Left ventricle myocardium inferior (tissue), 1 donor: ENCODE results near the gene TTC14. TPM values are rescaled to one million over a fixed set of nuclear protein-coding genes. Genes with fewer than 3 reads are reported as not detected.

Experiments
- DNase-seq: peaks from one replicate; pipeline ENCODE4 v3.0.0-alpha.2; 2020
- H3K27ac ChIP-seq: fragments of 200-600 bp; replicated peaks from 2 replicates; pipeline ENCODE4 v1.8.0; 2021
- H3K27me3 ChIP-seq: fragments of 200-600 bp; 2 replicates; pipeline ENCODE4 v1.8.0; 2021; ENCODE audit warnings: low read depth
- H3K36me3 ChIP-seq: fragments of 200-600 bp; 2 replicates; pipeline ENCODE4 v1.8.0; 2021
- H3K4me1 ChIP-seq: fragments of 200-600 bp; 2 replicates; pipeline ENCODE4 v1.8.0; 2021
- H3K4me3 ChIP-seq: fragments of 200-600 bp; 2 replicates; pipeline ENCODE4 v1.8.0; 2021; ENCODE audit warnings: mild to moderate bottlenecking, moderate library complexity
- H3K9me3 ChIP-seq: fragments of 200-600 bp; replicated peaks from 2 replicates; pipeline ENCODE4 v1.8.0; 2021
- CTCF ChIP-seq: fragments of 200-600 bp; IDR thresholded peaks from 2 replicates; pipeline ENCODE4 v1.8.0; 2021; ENCODE audit warnings: antibody characterized with exemption, mild to moderate bottlenecking, borderline replicate concordance
- intact Hi-C: fragments of 100-400 bp; cut with micrococcal nuclease; formaldehyde crosslinking; loops from one replicate; pipeline ENCODE4 v1.11.0; 2022
- total RNA-seq: library from RNA; stranded (reverse); fragmentation: NEBNext Ultra II Directional; extraction: Animal tissue kit (Norgen Biotek cat#: 25700); gene quantifications from one replicate; pipeline ENCODE4 v1.2.1, GENCODE V29; 2021
- donor health status: DM: no; HTN: yes; CAD: no; lungs with severe emphysema.

TTC14 gene
- total RNA-seq, 1 donor from 2014 or later, result 13.7 TPM

DNA sequence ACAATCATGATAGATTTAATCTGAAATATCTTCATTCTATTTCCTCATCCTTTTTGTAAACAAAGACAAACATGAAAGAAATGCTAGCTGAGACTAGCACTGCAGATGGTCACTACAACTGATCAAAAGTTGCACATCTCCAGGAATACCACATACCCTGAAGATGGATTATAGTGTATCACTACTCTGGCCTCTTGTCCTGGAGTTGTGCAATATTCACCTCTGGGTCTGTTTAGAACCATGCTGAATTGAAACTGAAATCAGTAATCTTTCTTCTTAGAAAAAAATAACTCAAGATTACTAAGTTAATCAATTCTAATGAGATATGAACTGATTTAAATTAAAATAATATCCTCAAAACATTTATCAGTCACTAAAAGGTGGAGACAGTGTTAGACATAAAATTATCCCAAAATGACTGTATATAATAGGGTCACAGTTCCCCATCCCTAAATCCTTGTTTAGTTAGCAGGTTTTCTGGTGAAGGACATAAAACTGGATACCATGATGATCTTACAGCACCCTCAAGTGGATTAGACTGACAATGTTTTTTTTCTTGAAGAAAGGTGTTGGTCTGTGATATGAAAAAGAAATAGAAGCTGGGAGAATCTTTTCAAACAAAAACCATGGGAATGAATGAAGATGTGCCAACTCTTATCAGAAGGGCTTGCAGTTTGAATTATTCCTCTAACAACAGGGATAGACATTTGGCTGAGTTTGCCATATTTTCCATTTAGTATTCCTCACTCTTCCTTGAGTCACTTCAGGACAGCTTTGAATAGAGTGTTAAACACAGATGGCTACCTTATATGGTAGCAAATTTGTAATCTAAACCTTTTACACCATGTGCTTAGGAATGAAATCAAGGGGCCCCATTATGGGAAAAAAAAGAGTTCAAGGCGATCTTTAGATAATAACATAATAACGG lies 7.1 kb upstream of the TTC14 start:
- intact Hi-C loops, result no loop called here
- Histone ChIP-seq H3K27ac (no peak overlapping the region), H3K36me3 (no peaks in the 10 kb centered on the region), H3K27me3 (peaks cover 43% of the 10 kb centered on the region), H3K4me1 (no peaks in the 10 kb centered on the region), H3K4me3 (no peak overlapping the region), H3K9me3 (no peaks in the 10 kb centered on the region)
- no peak for DNase-seq
- TF ChIP-seq CTCF, result peak; percentile 37

GRCh38 chr3:180595559-180595935 lies 6.4 kb upstream of the TTC14 start:
- intact Hi-C loops, result no loop called here
- no peak overlapping the region for H3K4me3 ChIP-seq
- no peak overlapping the region for H3K27ac ChIP-seq
- no peaks in the 10 kb centered on the region for H3K9me3 ChIP-seq
- DNase-seq, result no peak
- no peaks in the 10 kb centered on the region for H3K36me3 ChIP-seq
- no peak for TF ChIP-seq CTCF
- no peaks in the 10 kb centered on the region for H3K4me1 ChIP-seq
- H3K27me3 ChIP-seq, result peaks cover 38% of the 10 kb centered on the region

DNA sequence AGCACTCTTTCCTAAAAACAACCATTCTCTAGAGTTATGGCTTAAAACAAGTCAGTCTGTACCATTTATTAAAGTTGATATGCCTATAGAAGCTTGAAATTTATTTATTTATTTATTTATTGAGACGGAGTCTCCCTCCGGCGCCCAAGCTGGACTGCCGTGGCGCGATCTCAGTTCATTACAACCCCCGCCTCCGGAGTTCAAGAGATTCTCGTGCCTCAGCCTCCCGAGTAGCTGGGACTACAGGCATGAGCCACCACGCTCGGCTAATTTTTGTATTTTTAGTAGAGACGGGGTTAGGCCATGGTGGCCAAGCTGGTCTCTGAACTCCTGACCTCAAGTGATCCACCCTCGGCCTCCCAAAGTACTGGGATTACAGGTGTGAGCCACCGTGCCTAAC lies 1.5 kb upstream of the TTC14 start:
- Histone ChIP-seq H3K4me3 (no peak overlapping the region), H3K9me3 (no peaks in the 10 kb centered on the region), H3K4me1 (peaks cover 30% of the 10 kb centered on the region), H3K36me3 (peaks cover 19% of the 10 kb centered on the region), H3K27ac (no peak overlapping the region), H3K27me3 (peaks cover 14% of the 10 kb centered on the region)
- no peak for TF ChIP-seq CTCF
- no peak for DNase-seq
- intact Hi-C loops, result no loop called here

DNA sequence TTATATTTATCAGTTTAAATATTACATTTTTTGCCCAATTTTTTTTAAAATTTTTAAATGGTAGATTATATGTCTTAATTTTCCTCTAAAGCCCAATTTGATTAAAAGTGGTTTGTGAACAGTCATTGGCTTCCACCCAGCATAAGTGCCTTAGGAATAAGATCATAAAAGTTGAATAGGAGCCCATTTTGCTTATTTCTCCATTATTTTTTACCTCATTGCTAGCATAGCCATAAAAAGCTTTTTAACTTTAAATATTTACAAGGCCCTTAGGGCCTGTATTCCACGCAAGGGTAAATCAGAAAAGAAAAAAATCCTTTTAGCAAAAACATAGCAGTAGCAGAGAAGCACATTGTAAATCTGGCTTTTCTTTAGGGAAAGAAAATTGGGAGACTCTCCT lies 9.0 kb downstream of the TTC14 start:
- no peaks in the 10 kb centered on the region for H3K27me3 ChIP-seq
- TF ChIP-seq CTCF, result no peak
- no peak overlapping the region for H3K4me3 ChIP-seq
- H3K4me1 ChIP-seq, result no peaks in the 10 kb centered on the region
- no peaks in the 10 kb centered on the region for H3K9me3 ChIP-seq
- DNase-seq, result no peak
- intact Hi-C loops, result no loop called here
- H3K27ac ChIP-seq, result no peak overlapping the region
- H3K36me3 ChIP-seq, result peaks cover 67% of the 10 kb centered on the region

DNA sequence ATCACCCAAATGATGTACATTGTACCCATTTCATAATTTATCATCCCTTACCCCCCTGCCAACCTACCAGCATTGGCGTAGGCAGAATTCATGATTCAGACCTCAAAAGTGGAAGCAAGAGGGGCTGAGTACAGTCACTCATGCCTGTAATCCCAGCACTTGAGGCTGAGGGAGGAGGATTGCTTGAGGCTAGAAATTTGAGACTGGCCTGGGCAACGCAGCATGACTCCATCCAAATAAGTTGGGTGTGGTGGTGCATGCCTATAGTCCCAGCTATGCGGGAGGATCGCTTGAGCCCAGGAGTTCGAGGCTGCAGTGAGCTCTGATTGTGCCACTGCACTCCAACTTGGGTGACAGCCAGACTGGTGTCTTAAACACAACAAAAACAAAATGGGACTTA lies 10.4 kb downstream of the TTC14 start:
- peaks cover 54% of the 10 kb centered on the region for H3K36me3 ChIP-seq
- H3K27me3 ChIP-seq, result no peaks in the 10 kb centered on the region
- TF ChIP-seq CTCF, result no peak

More for the DNA sequence above, 10.4 kb downstream of the TTC14 start:
- intact Hi-C loops, result no loop called here
- Histone ChIP-seq H3K9me3 (no peaks in the 10 kb centered on the region), H3K4me1 (no peaks in the 10 kb centered on the region), H3K27ac (no peak overlapping the region), H3K4me3 (no peak overlapping the region)
- DNase-seq, result no peak
